ENCODE measurements around the gene HSPD1.

HSPD1 gene

GRCh38 chr2:197517150-197517549, 17.5 kb upstream of the HSPD1 start:
- H3K9ac ChIP-seq (ENCODE audit: low read depth, low read length, poor library complexity, severe bottlenecking), result peak overlapping the region; percentile 92
- peaks cover 40% of the 10 kb centered on the region for H3K4me1 ChIP-seq (ENCODE audit: insufficient read depth, low read length, poor library complexity, severe bottlenecking)
- H4K20me1 ChIP-seq (ENCODE audit: insufficient read depth, low read length, poor library complexity, severe bottlenecking), result peaks cover 37% of the 10 kb centered on the region
- H3K79me2 ChIP-seq (ENCODE audit: insufficient read depth, low read length), result peaks cover 76% of the 10 kb centered on the region
- H3K4me2 ChIP-seq (ENCODE audit: low read depth, low read length, poor library complexity, severe bottlenecking), result peak overlapping the region; percentile 78
- peak overlapping the region; percentile 84 for H3K4me3 ChIP-seq (ENCODE audit: low read length, poor library complexity, severe bottlenecking)
- no peak overlapping the region for H2AFZ ChIP-seq (ENCODE audit: low read length)
- H3F3A ChIP-seq (ENCODE audit: low read depth), result no peaks in the 10 kb centered on the region
- no peaks in the 10 kb centered on the region for H3K27me3 ChIP-seq (ENCODE audit: insufficient read depth, low read length, poor library complexity, severe bottlenecking)
- H3K9me2 ChIP-seq (replicated peaks; ENCODE audit: low read depth, low read length), result no peaks in the 10 kb centered on the region
- no peaks in the 10 kb centered on the region for H3K9me3 ChIP-seq (ENCODE audit: insufficient read depth, low read depth, low read length)
- TF ChIP-seq EZH2phosphoT487 (IDR thresholded peaks at IDR 0.05; ENCODE audit: borderline replicate concordance) (no peak), CTCF (conservative IDR thresholded peaks at IDR 0.05; ENCODE audit: low read length) (no peak)
- H3K36me3 ChIP-seq (ENCODE audit: insufficient read depth, low read length), result no peaks in the 10 kb centered on the region

GRCh38 chr2:197516393-197516761, 16.7 kb upstream of the HSPD1 start:
- H3K27me3 ChIP-seq (ENCODE audit: insufficient read depth, low read length, poor library complexity, severe bottlenecking), result no peaks in the 10 kb centered on the region
- H3K9ac ChIP-seq (ENCODE audit: low read depth, low read length, poor library complexity, severe bottlenecking), result peak overlapping the region; percentile 92
- no peaks in the 10 kb centered on the region for H3K36me3 ChIP-seq (ENCODE audit: insufficient read depth, low read length)
- H3K79me2 ChIP-seq (ENCODE audit: insufficient read depth, low read length), result peaks cover 69% of the 10 kb centered on the region
- H2AFZ ChIP-seq (ENCODE audit: low read length), result peak overlapping the region; percentile 74
- no peaks in the 10 kb centered on the region for H3K9me3 ChIP-seq (ENCODE audit: insufficient read depth, low read depth, low read length)
- H3K4me3 ChIP-seq (ENCODE audit: low read length, poor library complexity, severe bottlenecking), result peak overlapping the region; percentile 84
- H3K4me1 ChIP-seq (ENCODE audit: insufficient read depth, low read length, poor library complexity, severe bottlenecking), result peaks cover 40% of the 10 kb centered on the region
- H3K9me2 ChIP-seq (replicated peaks; ENCODE audit: low read depth, low read length), result no peaks in the 10 kb centered on the region
- H3F3A ChIP-seq (ENCODE audit: low read depth), result no peaks in the 10 kb centered on the region
- TF ChIP-seq CTCF (conservative IDR thresholded peaks at IDR 0.05; ENCODE audit: low read length) (no peak), EZH2phosphoT487 (IDR thresholded peaks at IDR 0.05; ENCODE audit: borderline replicate concordance) (no peak)
- H3K4me2 ChIP-seq (ENCODE audit: low read depth, low read length, poor library complexity, severe bottlenecking), result peak overlapping the region; percentile 78
- H4K20me1 ChIP-seq (ENCODE audit: insufficient read depth, low read length, poor library complexity, severe bottlenecking), result peaks cover 34% of the 10 kb centered on the region

- peaks cover 37% of the 10 kb centered on the region for H3K4me1 ChIP-seq (ENCODE audit: insufficient read depth, low read length, poor library complexity, severe bottlenecking)
These were observed 16.2 kb upstream of the HSPD1 start, which contains the start of gene MOB4 for GRCh38 chr2:197515739-197516392. Gene MOB4 (plus strand): TSS chr2:197516066. CDS start chr2:197516087, 21 bp downstream.

More at GRCh38 chr2:197515739-197516392, 16.2 kb upstream of the HSPD1 start, which contains the start of gene MOB4:
- no peak for TF ChIP-seq EZH2phosphoT487 (IDR thresholded peaks at IDR 0.05; ENCODE audit: borderline replicate concordance)
- no peak for TF ChIP-seq CTCF (conservative IDR thresholded peaks at IDR 0.05; ENCODE audit: low read length)
- Histone ChIP-seq H3K9ac (ENCODE audit: low read depth, low read length, poor library complexity, severe bottlenecking) (peak within 1 kb of the TSS; percentile 92), H4K20me1 (ENCODE audit: insufficient read depth, low read length, poor library complexity, severe bottlenecking) (peaks cover 34% of the 10 kb centered on the region), H2AFZ (ENCODE audit: low read length) (peak within 1 kb of the TSS; percentile 91), H3K36me3 (ENCODE audit: insufficient read depth, low read length) (no peaks in the 10 kb centered on the region), H3K9me2 (replicated peaks; ENCODE audit: low read depth, low read length) (no peaks in the 10 kb centered on the region), H3K27me3 (ENCODE audit: insufficient read depth, low read length, poor library complexity, severe bottlenecking) (no peaks in the 10 kb centered on the region), H3K4me3 (ENCODE audit: low read length, poor library complexity, severe bottlenecking) (peak within 1 kb of the TSS; percentile 84), H3K4me2 (ENCODE audit: low read depth, low read length, poor library complexity, severe bottlenecking) (peak within 1 kb of the TSS; percentile 93), H3K79me2 (ENCODE audit: insufficient read depth, low read length) (peaks cover 64% of the 10 kb centered on the region), H3F3A (ENCODE audit: low read depth) (no peaks in the 10 kb centered on the region), H3K9me3 (ENCODE audit: insufficient read depth, low read depth, low read length) (no peaks in the 10 kb centered on the region)

Data from Loucy (cell line).